ENCODE measurements around the gene KATNIP. TPM values are rescaled to one million over a fixed set of nuclear protein-coding genes. Genes with fewer than 3 reads are reported as not detected.

Gene KATNIP
- polyA plus RNA-seq, 1 donor (not counting 4 experiments of a cell fraction or from before 2014, with no cell fraction given) = 19.0 TPM

DNA sequence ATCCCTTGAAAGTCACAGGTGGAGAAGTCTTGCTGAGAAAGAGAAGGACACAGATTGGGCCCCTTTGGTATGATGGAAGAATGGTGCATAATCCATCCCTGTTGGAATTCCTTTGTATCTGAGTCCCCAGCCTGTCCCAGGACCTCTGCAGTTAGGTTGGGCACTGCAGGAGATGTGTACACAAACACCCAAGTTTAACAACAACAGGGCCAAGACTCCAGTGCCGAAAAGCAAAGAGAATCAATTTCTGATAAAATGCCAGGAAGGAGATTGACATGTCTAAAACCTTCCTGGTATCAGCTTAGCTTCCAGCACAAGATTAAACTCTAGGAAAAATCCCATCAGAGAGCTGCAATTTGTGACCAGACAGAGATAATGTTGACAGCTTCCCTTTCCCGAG lies 32.9 kb downstream of the KATNIP start:
- H3K4me2 ChIP-seq (ENCODE audit: control insufficient read depth, extremely low read depth, insufficient read depth, low read depth, low read length) = no peak overlapping the region
- no peak overlapping the region for H3K9ac ChIP-seq (ENCODE audit: control insufficient read depth, extremely low read depth, insufficient read depth, low read length)
- no peak overlapping the region for H3K4me3 ChIP-seq (ENCODE audit: control insufficient read depth in 2 of 3, extremely low read depth in 1 of 3, insufficient read depth in 2 of 3, low read depth in 1 of 3, low read length in 3 of 3)
- H3K36me3 ChIP-seq (ENCODE audit: control insufficient read depth in 2 of 2, extremely low read depth in 1 of 2, insufficient read depth in 2 of 2, low read length in 2 of 2) = peaks cover 0 to 4% of the 10 kb centered on the region in 2 experiments
- H2AFZ ChIP-seq (ENCODE audit: control insufficient read depth, low read length) = no peak overlapping the region
- DNase-seq (ENCODE audit: low read depth, low spot score) (no peak), FAIRE-seq (no peak)
- H3K27me3 ChIP-seq (ENCODE audit: control insufficient read depth, extremely low read depth, insufficient read depth, low read length) = no peaks in the 10 kb centered on the region
- no peaks in the 10 kb centered on the region for H3K9me3 ChIP-seq (ENCODE audit: control insufficient read depth, low read depth, low read length)
- dilution Hi-C loops (cut with MboI; ENCODE audit: extremely low pct_ligation_motif_present, low sequenced_read_pairs) = no loop called here
- H3K4me1 ChIP-seq (ENCODE audit: control insufficient read depth, extremely low read depth, insufficient read depth, low read length) = peaks cover 21% of the 10 kb centered on the region
- H3K27ac ChIP-seq (ENCODE audit: control insufficient read depth, insufficient read depth, low read length) = no peak overlapping the region
- H3K9me1 ChIP-seq (ENCODE audit: control insufficient read depth, extremely low read depth, insufficient read depth, low read length) = peaks cover 7% of the 10 kb centered on the region
- no peaks in the 10 kb centered on the region for H3K79me2 ChIP-seq (ENCODE audit: control insufficient read depth, insufficient read depth, low read length)
- no peak for TF ChIP-seq EZH2 (IDR thresholded peaks at IDR 0.05; ENCODE audit: low read length)
- TF ChIP-seq, protein P1, sequence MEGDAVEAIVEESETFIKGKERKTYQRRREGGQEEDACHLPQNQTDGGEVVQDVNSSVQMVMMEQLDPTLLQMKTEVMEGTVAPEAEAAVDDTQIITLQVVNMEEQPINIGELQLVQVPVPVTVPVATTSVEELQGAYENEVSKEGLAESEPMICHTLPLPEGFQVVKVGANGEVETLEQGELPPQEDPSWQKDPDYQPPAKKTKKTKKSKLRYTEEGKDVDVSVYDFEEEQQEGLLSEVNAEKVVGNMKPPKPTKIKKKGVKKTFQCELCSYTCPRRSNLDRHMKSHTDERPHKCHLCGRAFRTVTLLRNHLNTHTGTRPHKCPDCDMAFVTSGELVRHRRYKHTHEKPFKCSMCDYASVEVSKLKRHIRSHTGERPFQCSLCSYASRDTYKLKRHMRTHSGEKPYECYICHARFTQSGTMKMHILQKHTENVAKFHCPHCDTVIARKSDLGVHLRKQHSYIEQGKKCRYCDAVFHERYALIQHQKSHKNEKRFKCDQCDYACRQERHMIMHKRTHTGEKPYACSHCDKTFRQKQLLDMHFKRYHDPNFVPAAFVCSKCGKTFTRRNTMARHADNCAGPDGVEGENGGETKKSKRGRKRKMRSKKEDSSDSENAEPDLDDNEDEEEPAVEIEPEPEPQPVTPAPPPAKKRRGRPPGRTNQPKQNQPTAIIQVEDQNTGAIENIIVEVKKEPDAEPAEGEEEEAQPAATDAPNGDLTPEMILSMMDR (optimal IDR thresholded peaks at IDR 0.05 in 1 of 3, IDR thresholded peaks at IDR 0.05 in 1 of 3, conservative IDR thresholded peaks at IDR 0.05 in 1 of 3; ENCODE audit: extremely low read depth in 1 of 3, insufficient read depth in 2 of 3, low read length in 3 of 3) = no peak
- H4K20me1 ChIP-seq (ENCODE audit: control insufficient read depth, extremely low read depth, insufficient read depth, low read length) = no peaks in the 10 kb centered on the region

DNA sequence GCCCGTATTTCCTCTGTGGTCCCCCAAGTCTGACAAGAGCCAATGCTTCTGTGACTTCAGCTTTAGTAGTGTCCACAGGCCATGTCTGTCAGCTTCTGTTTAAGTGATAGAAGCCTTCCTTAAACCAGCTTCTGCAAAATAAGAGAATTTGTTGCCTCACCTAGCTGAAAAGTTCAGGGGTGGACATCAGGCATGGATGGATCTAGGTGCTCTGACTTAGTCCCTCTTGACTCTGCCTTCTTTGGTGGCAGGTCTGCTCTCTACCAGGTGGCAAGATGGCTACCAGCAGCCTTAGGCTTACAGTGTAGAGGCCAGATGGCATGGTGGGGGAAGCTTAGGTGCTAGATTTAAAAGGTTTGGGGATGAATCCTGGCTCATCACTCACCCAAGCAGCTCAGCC lies 33.7 kb downstream of the KATNIP start:
- FAIRE-seq (no peak), DNase-seq (ENCODE audit: low read depth, low spot score) (no peak)
- Histone ChIP-seq H3K9ac (ENCODE audit: control insufficient read depth, extremely low read depth, insufficient read depth, low read length) (no peak overlapping the region), H3K27ac (ENCODE audit: control insufficient read depth, insufficient read depth, low read length) (no peak overlapping the region), H3K79me2 (ENCODE audit: control insufficient read depth, insufficient read depth, low read length) (no peaks in the 10 kb centered on the region), H2AFZ (ENCODE audit: control insufficient read depth, low read length) (no peak overlapping the region), H4K20me1 (ENCODE audit: control insufficient read depth, extremely low read depth, insufficient read depth, low read length) (no peaks in the 10 kb centered on the region), H3K9me3 (ENCODE audit: control insufficient read depth, low read depth, low read length) (no peaks in the 10 kb centered on the region), H3K36me3 (ENCODE audit: control insufficient read depth in 2 of 2, extremely low read depth in 1 of 2, insufficient read depth in 2 of 2, low read length in 2 of 2) (peaks cover 0 to 4% of the 10 kb centered on the region in 2 experiments), H3K9me1 (ENCODE audit: control insufficient read depth, extremely low read depth, insufficient read depth, low read length) (peaks cover 7% of the 10 kb centered on the region), H3K27me3 (ENCODE audit: control insufficient read depth, extremely low read depth, insufficient read depth, low read length) (no peaks in the 10 kb centered on the region), H3K4me3 (ENCODE audit: control insufficient read depth in 2 of 3, extremely low read depth in 1 of 3, insufficient read depth in 2 of 3, low read depth in 1 of 3, low read length in 3 of 3) (no peak overlapping the region), H3K4me2 (ENCODE audit: control insufficient read depth, extremely low read depth, insufficient read depth, low read depth, low read length) (no peak overlapping the region), H3K4me1 (ENCODE audit: control insufficient read depth, extremely low read depth, insufficient read depth, low read length) (peaks cover 17% of the 10 kb centered on the region)
- dilution Hi-C loops (cut with MboI; ENCODE audit: extremely low pct_ligation_motif_present, low sequenced_read_pairs) = no loop called here
- no peak for TF ChIP-seq EZH2 (IDR thresholded peaks at IDR 0.05; ENCODE audit: low read length)
- TF ChIP-seq, protein P1 (optimal IDR thresholded peaks at IDR 0.05 in 1 of 3, IDR thresholded peaks at IDR 0.05 in 1 of 3, conservative IDR thresholded peaks at IDR 0.05 in 1 of 3; ENCODE audit: extremely low read depth in 1 of 3, insufficient read depth in 2 of 3, low read length in 3 of 3) = no peak
